Esophagus muscularis mucosa (tissue), 3 donors: ENCODE measurements around the gene IMP3.

Experiments used
- POLR2AphosphoS5 ChIP-seq, 2 donors: sonication (generic); formaldehyde crosslinking; IDR thresholded peaks; one replicate each; pipeline ENCODE4 v1.6.1; 2017; ENCODE audit warnings: antibody characterized with exemption in 2 of 2
- TF ChIP-seq, protein P1 (sequence below), 3 experiments: fragments of 200-600 bp in 2 of 3; fragments of 450-650 bp in 1 of 3; sonication (generic) in 2 of 3; IDR thresholded peaks; one replicate each; pipeline ENCODE4 v1.5.1; 2017 to 2019; ENCODE audit warnings: antibody characterized with exemption in 3 of 3, mild to moderate bottlenecking in 2 of 3, moderate library complexity in 1 of 3

GRCh38 chr15:75606026-75606425, 34.0 kb downstream of the IMP3 start:
- TF ChIP-seq, protein P1, sequence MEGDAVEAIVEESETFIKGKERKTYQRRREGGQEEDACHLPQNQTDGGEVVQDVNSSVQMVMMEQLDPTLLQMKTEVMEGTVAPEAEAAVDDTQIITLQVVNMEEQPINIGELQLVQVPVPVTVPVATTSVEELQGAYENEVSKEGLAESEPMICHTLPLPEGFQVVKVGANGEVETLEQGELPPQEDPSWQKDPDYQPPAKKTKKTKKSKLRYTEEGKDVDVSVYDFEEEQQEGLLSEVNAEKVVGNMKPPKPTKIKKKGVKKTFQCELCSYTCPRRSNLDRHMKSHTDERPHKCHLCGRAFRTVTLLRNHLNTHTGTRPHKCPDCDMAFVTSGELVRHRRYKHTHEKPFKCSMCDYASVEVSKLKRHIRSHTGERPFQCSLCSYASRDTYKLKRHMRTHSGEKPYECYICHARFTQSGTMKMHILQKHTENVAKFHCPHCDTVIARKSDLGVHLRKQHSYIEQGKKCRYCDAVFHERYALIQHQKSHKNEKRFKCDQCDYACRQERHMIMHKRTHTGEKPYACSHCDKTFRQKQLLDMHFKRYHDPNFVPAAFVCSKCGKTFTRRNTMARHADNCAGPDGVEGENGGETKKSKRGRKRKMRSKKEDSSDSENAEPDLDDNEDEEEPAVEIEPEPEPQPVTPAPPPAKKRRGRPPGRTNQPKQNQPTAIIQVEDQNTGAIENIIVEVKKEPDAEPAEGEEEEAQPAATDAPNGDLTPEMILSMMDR (IDR thresholded peaks at IDR 0.05), result no peak
- no peak for TF ChIP-seq POLR2AphosphoS5 (IDR thresholded peaks at IDR 0.05)
